Omental fat pad (tissue), 4 donors: ENCODE results near the gene DUOXA1. TPM values are rescaled to one million over a fixed set of nuclear protein-coding genes. Genes with fewer than 3 reads are reported as not detected.
"Not testable (repeated sequence)": the region's sequence is repeated elsewhere in the genome, so short reads cannot be mapped to it uniquely, and the experiment has no call there.

ENCODE experiments used
- ATAC-seq: fragments of 150-250 bp; one replicate; pipeline ENCODE4 v1.9.1; 2016; ENCODE audit warnings: mild to moderate bottlenecking, moderate library complexity; ENCODE audit not compliant: low FRiP score
- DNase-seq: peaks from one replicate; pipeline ENCODE4 v3.0.0-alpha.2; 2019; ENCODE audit warnings: low spot score
- total RNA-seq, 4 donors: library from RNA; depleted of rRNA; stranded (reverse); fragments of >200 nt; gene quantifications; one replicate each; pipeline ENCODE4 v1.1.0, GENCODE V29; 2016
- TF ChIP-seq, protein P1 (sequence below), 3 donors: fragments of 450-650 bp; IDR thresholded peaks; one replicate each; pipeline ENCODE4 v1.5.1; 2016 to 2017; ENCODE audit warnings: antibody characterized with exemption in 3 of 3, mild to moderate bottlenecking in 3 of 3, moderate library complexity in 2 of 3

Gene DUOXA1
- total RNA-seq, 4 donors from 2014 or later: 0.95 to 1.9 (median 1.4) TPM

DNA sequence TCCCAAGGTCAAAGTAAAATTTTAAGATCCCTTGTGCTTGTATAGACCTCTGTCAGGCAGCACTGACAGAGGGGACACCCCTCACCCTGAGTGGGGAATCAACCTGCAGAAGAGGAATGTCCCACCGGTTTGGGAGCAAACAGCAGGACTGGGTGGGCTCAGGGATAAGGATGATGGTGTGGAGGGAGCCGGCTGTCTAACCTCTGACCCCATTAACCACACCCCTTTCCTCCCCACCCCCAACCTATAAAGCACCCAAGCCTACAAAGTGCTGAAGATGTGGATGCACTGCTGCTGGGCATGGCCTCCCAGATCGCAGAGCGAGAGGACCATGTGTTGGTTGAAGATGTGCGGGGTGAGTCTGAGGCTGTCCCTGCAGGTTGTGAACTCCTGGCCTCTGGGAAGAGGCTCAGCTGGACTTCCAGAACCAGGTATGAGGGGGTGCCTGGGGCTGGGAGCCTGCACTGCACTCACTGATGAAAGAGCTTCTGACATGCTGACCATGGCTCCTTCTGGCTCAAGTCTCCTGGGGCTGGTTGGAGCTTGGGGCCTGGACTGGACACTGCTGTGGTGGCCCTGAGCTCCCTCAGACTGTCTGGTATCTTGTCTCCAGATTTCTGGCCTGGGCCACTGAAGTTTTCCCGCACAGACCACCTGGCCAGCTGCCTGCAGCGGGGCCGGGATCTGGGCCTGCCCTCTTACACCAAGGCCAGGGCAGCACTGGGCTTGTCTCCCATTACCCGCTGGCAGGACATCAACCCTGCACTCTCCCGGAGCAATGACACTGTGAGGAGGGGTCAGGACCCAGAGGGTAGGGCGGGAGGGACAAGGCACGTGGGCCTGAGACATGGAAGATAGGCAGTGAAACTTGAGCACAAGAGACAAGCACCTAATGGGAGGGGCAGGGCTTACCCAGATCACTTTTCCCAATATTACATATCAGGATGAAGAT, 9.4 kb upstream of the DUOXA1 start:
- DNase-seq: no peak
- TF ChIP-seq, protein P1, sequence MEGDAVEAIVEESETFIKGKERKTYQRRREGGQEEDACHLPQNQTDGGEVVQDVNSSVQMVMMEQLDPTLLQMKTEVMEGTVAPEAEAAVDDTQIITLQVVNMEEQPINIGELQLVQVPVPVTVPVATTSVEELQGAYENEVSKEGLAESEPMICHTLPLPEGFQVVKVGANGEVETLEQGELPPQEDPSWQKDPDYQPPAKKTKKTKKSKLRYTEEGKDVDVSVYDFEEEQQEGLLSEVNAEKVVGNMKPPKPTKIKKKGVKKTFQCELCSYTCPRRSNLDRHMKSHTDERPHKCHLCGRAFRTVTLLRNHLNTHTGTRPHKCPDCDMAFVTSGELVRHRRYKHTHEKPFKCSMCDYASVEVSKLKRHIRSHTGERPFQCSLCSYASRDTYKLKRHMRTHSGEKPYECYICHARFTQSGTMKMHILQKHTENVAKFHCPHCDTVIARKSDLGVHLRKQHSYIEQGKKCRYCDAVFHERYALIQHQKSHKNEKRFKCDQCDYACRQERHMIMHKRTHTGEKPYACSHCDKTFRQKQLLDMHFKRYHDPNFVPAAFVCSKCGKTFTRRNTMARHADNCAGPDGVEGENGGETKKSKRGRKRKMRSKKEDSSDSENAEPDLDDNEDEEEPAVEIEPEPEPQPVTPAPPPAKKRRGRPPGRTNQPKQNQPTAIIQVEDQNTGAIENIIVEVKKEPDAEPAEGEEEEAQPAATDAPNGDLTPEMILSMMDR (IDR thresholded peaks at IDR 0.05): no peak

DNA sequence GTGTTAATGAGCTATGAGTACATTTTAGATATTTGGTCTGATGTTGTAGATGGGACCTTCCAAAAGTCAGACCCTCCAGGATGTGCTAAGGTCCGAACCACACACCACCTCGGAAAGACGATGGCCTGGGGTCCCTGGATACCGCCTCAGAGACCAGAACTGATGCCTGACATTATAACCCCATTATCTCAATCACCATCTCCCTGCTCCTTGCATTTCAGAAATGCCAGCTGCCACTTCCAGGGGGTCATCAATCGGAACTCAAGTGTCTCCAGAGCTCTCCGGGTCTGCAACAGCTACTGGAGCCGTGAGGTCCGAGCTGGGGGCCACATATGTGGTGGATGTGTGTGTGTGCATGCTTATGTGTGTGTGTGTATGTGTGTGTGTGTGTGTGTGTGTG, 8.0 kb upstream of the DUOXA1 start:
- DNase-seq: no peak
- ATAC-seq: no peak
- TF ChIP-seq, protein P1 (IDR thresholded peaks at IDR 0.05): no peak

More for the DNA sequence above, 9.4 kb upstream of the DUOXA1 start:
- ATAC-seq: no peak

DNA sequence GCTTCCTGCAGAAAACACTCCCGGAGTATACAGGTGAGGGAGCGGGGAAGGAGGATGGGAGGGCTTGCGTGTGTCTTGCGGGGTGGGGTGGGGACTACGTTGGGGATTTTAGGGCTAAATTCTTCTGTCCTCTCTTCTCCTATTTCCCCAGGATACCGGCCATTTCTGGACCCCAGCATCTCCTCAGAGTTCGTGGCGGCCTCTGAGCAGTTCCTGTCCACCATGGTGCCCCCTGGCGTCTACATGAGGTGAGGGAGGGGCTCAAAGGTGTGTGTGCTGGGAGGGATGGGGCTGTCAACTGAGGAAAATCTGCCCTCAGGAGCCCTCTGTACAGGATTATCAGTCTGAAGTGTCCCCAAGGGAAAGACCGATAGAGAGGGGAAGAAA, 6.7 kb upstream of the DUOXA1 start:
- DNase-seq (no peak), ATAC-seq (no peak)

DNA sequence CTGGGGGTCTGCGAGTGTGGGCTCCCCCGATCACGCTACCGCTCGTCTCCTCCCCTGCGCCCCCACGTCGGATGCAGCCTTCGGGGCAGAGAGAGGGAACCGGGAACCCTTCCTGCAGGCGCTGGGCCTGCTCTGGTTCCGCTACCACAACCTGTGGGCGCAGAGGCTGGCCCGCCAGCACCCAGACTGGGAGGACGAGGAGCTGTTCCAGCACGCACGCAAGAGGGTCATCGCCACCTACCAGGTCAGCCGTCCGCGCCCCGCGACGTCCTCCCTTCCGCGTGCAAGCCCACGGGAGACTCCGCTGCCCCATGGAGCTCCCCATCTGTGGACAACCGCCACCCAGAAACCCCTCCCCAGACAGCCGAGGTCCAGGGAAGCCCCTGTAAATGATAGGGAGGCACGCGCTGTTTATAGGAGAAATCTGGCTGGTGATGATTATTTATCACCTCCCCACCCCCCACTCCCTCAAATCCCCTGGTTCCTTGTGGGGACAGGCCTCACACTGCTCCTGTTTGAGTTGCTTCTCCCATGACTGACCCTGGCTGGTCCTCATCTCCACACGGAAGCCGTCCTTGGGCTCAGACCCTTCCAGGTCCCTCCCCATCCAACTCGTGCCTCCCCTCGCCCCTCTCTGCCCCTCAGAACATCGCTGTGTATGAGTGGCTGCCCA, 6.2 kb upstream of the DUOXA1 start:
- ATAC-seq, DNase-seq: not testable (repeated sequence)

More for the DNA sequence above, 6.7 kb upstream of the DUOXA1 start:
- TF ChIP-seq, protein P1 (IDR thresholded peaks at IDR 0.05): no peak

DNA sequence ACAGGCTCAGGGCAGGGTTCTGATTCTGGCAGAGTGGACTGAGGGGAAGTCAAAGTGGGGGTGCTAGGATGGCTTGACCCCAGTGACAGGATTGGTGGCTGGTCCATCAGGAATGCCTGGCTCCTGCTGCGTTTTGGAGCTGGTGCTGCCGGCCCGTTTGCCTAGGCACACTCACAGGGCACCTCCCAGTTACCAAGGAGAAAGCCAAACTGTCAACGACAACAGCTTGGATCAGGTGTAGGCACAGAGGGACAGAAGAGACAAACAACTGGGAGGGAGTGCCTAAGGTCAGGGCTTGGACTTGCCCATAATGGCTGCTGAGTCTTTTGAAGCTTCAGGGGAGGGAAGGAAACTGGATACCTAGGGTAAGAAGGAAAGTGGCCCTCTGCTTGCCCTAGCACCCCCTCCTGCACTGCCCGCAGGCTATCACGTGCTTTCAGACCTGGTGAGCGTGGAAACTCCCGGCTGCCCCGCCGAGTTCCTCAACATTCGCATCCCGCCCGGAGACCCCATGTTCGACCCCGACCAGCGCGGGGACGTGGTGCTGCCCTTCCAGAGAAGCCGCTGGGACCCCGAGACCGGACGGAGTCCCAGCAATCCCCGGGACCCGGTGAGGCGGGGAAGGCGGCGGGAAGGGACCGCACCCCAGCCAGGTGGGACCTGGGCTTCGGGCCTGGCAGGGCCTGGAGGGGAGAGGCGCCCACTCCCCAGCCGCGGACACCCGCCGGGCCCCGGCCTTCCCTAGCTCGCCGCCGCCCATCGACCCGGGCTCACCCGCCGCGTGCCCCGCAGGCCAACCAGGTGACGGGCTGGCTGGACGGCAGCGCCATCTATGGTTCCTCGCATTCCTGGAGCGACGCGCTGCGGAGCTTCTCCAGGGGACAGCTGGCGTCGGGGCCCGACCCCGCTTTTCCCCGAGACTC, 5.3 kb upstream of the DUOXA1 start:
- TF ChIP-seq, protein P1 (IDR thresholded peaks at IDR 0.05): no peak
- DNase-seq (no peak), ATAC-seq (no peak)

DNA sequence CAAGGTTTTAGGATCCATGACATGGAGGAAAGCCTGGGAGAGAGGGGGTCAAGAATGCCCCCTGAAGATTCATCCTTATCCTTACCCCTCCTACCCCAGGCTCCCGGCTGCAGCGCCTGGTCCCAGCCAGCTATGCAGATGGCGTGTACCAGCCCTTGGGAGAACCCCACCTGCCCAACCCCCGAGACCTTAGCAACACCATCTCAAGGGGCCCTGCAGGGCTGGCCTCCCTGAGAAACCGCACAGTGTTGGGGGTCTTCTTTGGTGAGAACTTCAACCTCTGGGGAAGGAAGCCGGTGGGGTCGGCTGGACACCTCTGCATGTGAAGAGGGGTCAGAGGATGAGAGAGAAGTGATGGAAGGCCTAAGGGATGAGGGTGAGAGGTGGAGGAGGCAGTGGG, 4.4 kb upstream of the DUOXA1 start:
- TF ChIP-seq, protein P1 (IDR thresholded peaks at IDR 0.05): no peak
- ATAC-seq (no peak), DNase-seq (no peak)

DNA sequence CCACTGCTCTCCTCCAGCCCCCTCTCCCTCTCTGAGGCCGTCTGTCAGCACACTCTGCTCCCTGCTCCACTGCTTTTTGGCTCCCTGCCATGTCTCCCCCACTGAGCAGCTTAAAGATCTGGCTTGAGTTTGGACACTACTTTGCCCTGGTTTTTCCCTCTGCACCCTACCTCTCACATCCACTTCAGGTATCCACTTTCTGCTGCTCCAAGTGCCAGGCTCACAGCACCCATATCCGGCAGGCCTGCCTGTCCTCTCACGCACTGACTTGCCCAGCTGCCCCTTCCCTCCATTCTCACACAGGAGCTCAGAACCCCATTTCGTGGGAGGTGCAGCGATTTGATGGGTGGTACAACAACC, 3.9 kb upstream of the DUOXA1 start:
- no peak for ATAC-seq
- TF ChIP-seq, protein P1 (IDR thresholded peaks at IDR 0.05): no peak
- no peak for DNase-seq
